SK-N-SH treated with all-trans-retinoic acid at 6 μM for 48 hours (cell line): ENCODE data around the gene TNIP3.

ENCODE experiments used
- ATAC-seq: fragments of 200-7000 bp; cut with Tn5 transposase; 3 replicates; pipeline ENCODE4 v1.9.1; 2020; ENCODE audit warnings: mild to moderate bottlenecking, moderate library complexity
- ARNTL ChIP-seq: fragments of 450-650 bp; formaldehyde crosslinking; IDR thresholded peaks from 2 replicates; pipeline ENCODE4 v1.5.0; 2020; ENCODE audit warnings: low read depth, mild to moderate bottlenecking, moderate library complexity, borderline replicate concordance
- BACH2 ChIP-seq: fragments of 250-450 bp; sonication (Bioruptor Pico); IDR thresholded peaks from 2 replicates; pipeline ENCODE4 v1.9.0; 2021; ENCODE audit warnings: mild to moderate bottlenecking, borderline replicate concordance
- CSDC2 ChIP-seq: fragments of 250-450 bp; sonication (Bioruptor Pico); IDR thresholded peaks from 2 replicates; pipeline ENCODE4 v1.5.0; 2020; ENCODE audit warnings: mild to moderate bottlenecking, moderate library complexity
- ESRRG ChIP-seq: fragments of 250-450 bp; sonication (Bioruptor Pico); IDR thresholded peaks from 2 replicates; pipeline ENCODE4 v1.6.1; 2021; ENCODE audit warnings: mild to moderate bottlenecking
- GLIS3 ChIP-seq: fragments of 250-450 bp; sonication (Bioruptor Pico); IDR thresholded peaks from 2 replicates; pipeline ENCODE4 v1.5.0; 2020; ENCODE audit warnings: mild to moderate bottlenecking, moderate library complexity
- ISL1 ChIP-seq: fragments of 250-450 bp; sonication (Bioruptor Pico); IDR thresholded peaks from 2 replicates; pipeline ENCODE4 v2.1.2; 2022; ENCODE audit warnings: mild to moderate bottlenecking, moderate library complexity
- OSR1 ChIP-seq: fragments of 250-450 bp; sonication (Bioruptor Pico); IDR thresholded peaks from 2 replicates; pipeline ENCODE4 v1.8.0; 2022; ENCODE audit warnings: moderate library complexity, mild to moderate bottlenecking, inconsistent platforms
- PPARA ChIP-seq: fragments of 250-450 bp; sonication (Bioruptor Pico); IDR thresholded peaks from 2 replicates; pipeline ENCODE4 v1.5.0; 2020; ENCODE audit warnings: mild to moderate bottlenecking, borderline replicate concordance
- RARB ChIP-seq: fragments of 250-450 bp; sonication (Bioruptor Pico); IDR thresholded peaks from 2 replicates; pipeline ENCODE4 v1.8.0; 2021; ENCODE audit warnings: mild to moderate bottlenecking, moderate library complexity
- SNAI2 ChIP-seq: fragments of 250-450 bp; sonication (Bioruptor Pico); IDR thresholded peaks from 2 replicates; pipeline ENCODE4 v1.5.0; 2020; ENCODE audit warnings: mild to moderate bottlenecking, moderate library complexity
- TCF4 ChIP-seq: fragments of 250-450 bp; sonication (Bioruptor Pico); IDR thresholded peaks from 2 replicates; pipeline ENCODE4 v1.8.0; 2021; ENCODE audit warnings: mild to moderate bottlenecking, moderate library complexity, borderline replicate concordance
- TOX ChIP-seq: fragments of 250-450 bp; sonication (Bioruptor Pico); IDR thresholded peaks from 2 replicates; pipeline ENCODE4 v1.8.0; 2021; ENCODE audit warnings: mild to moderate bottlenecking, moderate library complexity, borderline replicate concordance
- TSHZ2 ChIP-seq: fragments of 250-450 bp; sonication (Bioruptor Pico); IDR thresholded peaks from 2 replicates; pipeline ENCODE4 v1.5.0; 2020; ENCODE audit warnings: mild to moderate bottlenecking, moderate library complexity
- ZC3H10 ChIP-seq: fragments of 250-450 bp; sonication (Bioruptor Pico); IDR thresholded peaks from 2 replicates; pipeline ENCODE4 v1.5.1; 2021; ENCODE audit warnings: mild to moderate bottlenecking, moderate library complexity
- ZFP3 ChIP-seq: fragments of 250-450 bp; sonication (Bioruptor Pico); IDR thresholded peaks from 2 replicates; pipeline ENCODE4 v1.5.0; 2020; ENCODE audit warnings: mild to moderate bottlenecking, moderate library complexity
- ZFP30 ChIP-seq: fragments of 450-650 bp; formaldehyde crosslinking; IDR thresholded peaks from 2 replicates; pipeline ENCODE4 v1.5.0; 2022; ENCODE audit warnings: mild to moderate bottlenecking, moderate library complexity
- ZNF565 ChIP-seq: fragments of 450-650 bp; formaldehyde crosslinking; conservative IDR thresholded peaks from 2 replicates; pipeline ENCODE4 v1.5.0; 2020; ENCODE audit warnings: low read depth, mild to moderate bottlenecking, moderate library complexity
- ZNF8 ChIP-seq: fragments of 450-650 bp; formaldehyde crosslinking; IDR thresholded peaks from 2 replicates; pipeline ENCODE4 v1.5.0; 2020; ENCODE audit warnings: mild to moderate bottlenecking, moderate library complexity
- TF ChIP-seq, protein P1 (sequence below): fragments of 250-450 bp; sonication (Bioruptor Pico); IDR thresholded peaks from 2 replicates; pipeline ENCODE4 v1.5.1; 2020; ENCODE audit warnings: low read depth, mild to moderate bottlenecking, moderate library complexity
- TF ChIP-seq, protein P2 (sequence below): fragments of 250-450 bp; sonication (Bioruptor Pico); IDR thresholded peaks from 2 replicates; pipeline ENCODE4 v1.8.0; 2021; ENCODE audit warnings: low read depth, mild to moderate bottlenecking, moderate library complexity, borderline replicate concordance

Gene TNIP3

DNA sequence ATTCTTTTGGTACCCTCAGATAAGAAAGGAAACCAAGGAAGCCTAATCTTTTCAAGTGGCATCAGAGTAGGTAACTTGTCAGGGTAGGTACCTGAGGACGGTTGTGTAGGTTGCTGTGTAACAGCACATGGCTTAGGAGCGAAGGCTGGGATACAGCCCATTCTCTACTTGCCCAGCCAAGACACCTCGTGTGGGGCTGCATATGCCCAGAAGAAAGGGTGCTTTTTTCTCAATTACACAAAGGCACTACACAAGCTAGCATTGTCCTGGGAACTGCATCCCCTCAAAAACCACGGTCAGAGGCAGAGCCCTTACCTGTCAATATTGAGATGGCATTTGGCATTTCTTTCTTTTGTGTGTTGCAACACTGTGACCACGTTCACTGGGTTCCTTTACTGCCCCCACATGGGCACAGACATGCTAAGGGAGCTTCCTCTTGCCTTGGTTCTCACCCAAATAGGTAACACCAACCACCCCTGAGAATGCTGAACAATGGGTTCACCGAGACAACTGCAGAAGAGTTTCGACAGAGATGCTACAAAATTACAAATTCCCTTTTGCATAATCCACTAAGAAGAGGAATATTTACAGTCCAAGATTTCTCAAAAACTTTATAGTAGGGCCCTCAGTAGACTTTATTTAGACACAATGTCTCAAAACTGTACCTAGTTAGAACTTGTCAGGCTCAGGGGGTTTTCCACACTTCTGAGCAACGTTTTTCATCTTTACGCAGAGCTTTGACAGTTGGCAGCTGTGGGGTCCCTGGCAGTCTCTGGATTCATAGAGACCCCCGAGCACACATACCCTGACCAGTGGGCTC is 35.8 kb upstream of the TNIP3 start:
- no peak for TF ChIP-seq ZNF8 (CRISPR knock-in tag)
- TF ChIP-seq, protein P1, sequence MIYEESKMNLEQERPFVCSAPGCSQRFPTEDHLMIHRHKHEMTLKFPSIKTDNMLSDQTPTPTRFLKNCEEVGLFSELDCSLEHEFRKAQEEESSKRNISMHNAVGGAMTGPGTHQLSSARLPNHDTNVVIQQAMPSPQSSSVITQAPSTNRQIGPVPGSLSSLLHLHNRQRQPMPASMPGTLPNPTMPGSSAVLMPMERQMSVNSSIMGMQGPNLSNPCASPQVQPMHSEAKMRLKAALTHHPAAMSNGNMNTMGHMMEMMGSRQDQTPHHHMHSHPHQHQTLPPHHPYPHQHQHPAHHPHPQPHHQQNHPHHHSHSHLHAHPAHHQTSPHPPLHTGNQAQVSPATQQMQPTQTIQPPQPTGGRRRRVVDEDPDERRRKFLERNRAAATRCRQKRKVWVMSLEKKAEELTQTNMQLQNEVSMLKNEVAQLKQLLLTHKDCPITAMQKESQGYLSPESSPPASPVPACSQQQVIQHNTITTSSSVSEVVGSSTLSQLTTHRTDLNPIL: no peak
- no peak for TF ChIP-seq ZC3H10
- no peak for TF ChIP-seq ZFP30 (CRISPR knock-in tag)
- no peak for TF ChIP-seq ZNF565
- no peak for TF ChIP-seq TSHZ2 (CRISPR knock-in tag)
- TF ChIP-seq ARNTL: no peak
- no peak for TF ChIP-seq TCF4 (CRISPR knock-in tag)

GRCh38 chr4:121198251-121198650 is 34.1 kb upstream of the TNIP3 start:
- ATAC-seq: no peak
- TF ChIP-seq ISL1: no peak
- TF ChIP-seq, protein P1: no peak
- TF ChIP-seq ZNF565: no peak
- no peak for TF ChIP-seq CSDC2 (CRISPR knock-in tag)
- TF ChIP-seq, protein P2, sequence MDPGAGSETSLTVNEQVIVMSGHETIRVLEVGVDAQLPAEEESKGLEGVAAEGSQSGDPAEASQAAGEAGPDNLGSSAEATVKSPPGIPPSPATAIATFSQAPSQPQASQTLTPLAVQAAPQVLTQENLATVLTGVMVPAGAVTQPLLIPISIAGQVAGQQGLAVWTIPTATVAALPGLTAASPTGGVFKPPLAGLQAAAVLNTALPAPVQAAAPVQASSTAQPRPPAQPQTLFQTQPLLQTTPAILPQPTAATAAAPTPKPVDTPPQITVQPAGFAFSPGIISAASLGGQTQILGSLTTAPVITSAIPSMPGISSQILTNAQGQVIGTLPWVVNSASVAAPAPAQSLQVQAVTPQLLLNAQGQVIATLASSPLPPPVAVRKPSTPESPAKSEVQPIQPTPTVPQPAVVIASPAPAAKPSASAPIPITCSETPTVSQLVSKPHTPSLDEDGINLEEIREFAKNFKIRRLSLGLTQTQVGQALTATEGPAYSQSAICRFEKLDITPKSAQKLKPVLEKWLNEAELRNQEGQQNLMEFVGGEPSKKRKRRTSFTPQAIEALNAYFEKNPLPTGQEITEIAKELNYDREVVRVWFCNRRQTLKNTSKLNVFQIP (CRISPR knock-in tag): no peak
- no peak for TF ChIP-seq PPARA
- TF ChIP-seq OSR1: no peak
- TF ChIP-seq RARB (CRISPR knock-in tag): no peak
- no peak for TF ChIP-seq BACH2
- TF ChIP-seq GLIS3 (CRISPR knock-in tag): no peak
- TF ChIP-seq ESRRG: no peak
- TF ChIP-seq TOX (CRISPR knock-in tag): no peak
- no peak for TF ChIP-seq ARNTL
- no peak for TF ChIP-seq ZFP30 (CRISPR knock-in tag)
- TF ChIP-seq TCF4 (CRISPR knock-in tag): no peak
- TF ChIP-seq SNAI2 (CRISPR knock-in tag): no peak
- TF ChIP-seq ZNF8 (CRISPR knock-in tag): no peak
- TF ChIP-seq, all 23 proteins: peak for 0

More for the DNA sequence above, 35.8 kb upstream of the TNIP3 start:
- no peak for ATAC-seq

GRCh38 chr4:121195649-121196048 is 31.5 kb upstream of the TNIP3 start:
- TF ChIP-seq TCF4 (CRISPR knock-in tag): no peak
- no peak for TF ChIP-seq ZFP3 (CRISPR knock-in tag)
- no peak for TF ChIP-seq SNAI2 (CRISPR knock-in tag)
- no peak for TF ChIP-seq ZC3H10
- TF ChIP-seq, all 23 proteins: peak for 0
- ATAC-seq: no peak

DNA sequence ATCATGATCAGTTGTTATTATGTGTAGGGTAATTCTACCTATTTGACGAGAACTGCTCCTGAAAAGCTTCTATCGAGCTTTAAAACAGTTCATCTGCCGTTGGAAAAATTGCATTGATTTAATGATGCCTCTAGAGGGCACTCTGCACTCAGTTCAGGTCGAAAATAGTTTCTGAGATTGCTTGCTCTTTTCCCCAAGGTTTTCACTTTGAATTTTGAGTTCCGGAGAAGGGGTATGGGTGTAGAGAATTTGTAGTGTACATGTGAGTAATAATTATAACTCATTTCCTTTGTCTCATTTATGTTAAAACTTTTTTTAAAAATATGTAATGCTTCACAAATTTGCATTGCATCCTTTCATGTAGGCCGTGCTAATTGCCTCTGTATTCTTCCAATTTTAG is 28.4 kb upstream of the TNIP3 start:
- peak; percentile 60; the same call in 2 of the 3 replicates for ATAC-seq
- TF ChIP-seq TOX (CRISPR knock-in tag) (no peak), ZFP30 (CRISPR knock-in tag) (no peak), ARNTL (no peak)
- TF ChIP-seq, protein P2 (CRISPR knock-in tag): no peak
